ENCODE results near the gene RNF11. TPM values are rescaled to one million over a fixed set of nuclear protein-coding genes. Genes with fewer than 3 reads are reported as not detected.

Gene RNF11
- total RNA-seq, 1 experiment from 2014 or later, result 55.8 TPM

DNA sequence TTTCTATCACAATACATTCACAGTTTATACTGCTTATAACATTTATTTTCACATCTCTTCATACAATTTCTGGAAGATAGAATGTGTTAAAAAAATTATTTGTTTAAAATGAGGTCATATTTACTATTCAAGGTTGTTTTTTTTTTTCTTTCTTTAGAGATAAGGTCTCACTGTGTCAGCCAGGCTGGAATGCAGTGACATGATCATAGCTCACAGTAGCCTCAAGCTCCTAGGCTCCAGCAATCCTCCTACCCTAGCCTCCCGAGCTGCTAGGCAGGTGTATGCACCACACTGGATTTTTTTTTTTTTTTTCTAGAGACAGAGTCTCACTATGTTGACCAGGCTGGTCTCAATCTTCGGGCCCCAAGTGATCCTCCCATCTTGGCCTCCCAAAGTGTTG lies 19.0 kb upstream of the RNF11 start:
- Mint-ChIP-seq H3K27me3 (ENCODE audit: low read depth) (no peaks in the 10 kb centered on the region; the same call in 1 of the 2 replicates), H3K9me3 (no peaks in the 10 kb centered on the region; a peak in 1 of 5 replicates), H3K36me3 (ENCODE audit: insufficient read depth in 1 of 3, low read depth in 3 of 3) (no peaks in the 10 kb centered on the region), H3K4me1 (peaks cover 2 to 5% of the 10 kb centered on the region in 2 experiments; a peak in 1 of 4 replicates), H3K27ac (no peak overlapping the region), H3K4me3 (no peak overlapping the region)
- Histone ChIP-seq H3K18ac (ENCODE audit: insufficient read length, low read depth, low read length) (no peak overlapping the region), H3K4me2 (ENCODE audit: insufficient read depth, insufficient read length, low read length) (no peak overlapping the region), H3K27ac (ENCODE audit: insufficient read length, low read depth, low read length) (no peak overlapping the region), H3K23ac (ENCODE audit: insufficient read length, low read depth, low read length) (no peak overlapping the region), H3T11ph (ENCODE audit: low read length) (no peak overlapping the region), H2AK5ac (ENCODE audit: insufficient read length, low read length) (no peak overlapping the region), H3K4ac (ENCODE audit: low read depth, low read length) (no peak overlapping the region), H2AFZ (ENCODE audit: low read length) (no peak overlapping the region), H2BK120ac (ENCODE audit: low read depth, low read length, poor library complexity, severe bottlenecking) (no peak overlapping the region), H3K4me1 (ENCODE audit: insufficient read depth, low read length) (no peaks in the 10 kb centered on the region), H2BK20ac (ENCODE audit: low read depth, low read length, poor library complexity, severe bottlenecking) (no peak overlapping the region), H2BK15ac (ENCODE audit: low read depth, low read length) (no peak overlapping the region), H3K27me3 (ENCODE audit: insufficient read depth, low read length) (no peaks in the 10 kb centered on the region), H3K9ac (ENCODE audit: extremely low read depth, insufficient read length, low read length) (no peak overlapping the region), H3K79me1 (ENCODE audit: insufficient read depth, low read depth, low read length, poor library complexity, severe bottlenecking) (no peaks in the 10 kb centered on the region), H3K14ac (ENCODE audit: insufficient read depth, low read length) (no peak overlapping the region), H2BK12ac (ENCODE audit: insufficient read length, low read depth, low read length) (no peak overlapping the region), H2BK5ac (ENCODE audit: insufficient read length, low read length) (no peak overlapping the region), H3K79me2 (ENCODE audit: insufficient read depth, low read length) (no peaks in the 10 kb centered on the region), H3K9me3 (ENCODE audit: control insufficient read depth, low read depth, low read length) (no peaks in the 10 kb centered on the region), H4K5ac (ENCODE audit: insufficient read length, low read depth, low read length) (no peak overlapping the region), H4K8ac (replicated peaks; ENCODE audit: insufficient read length, low read depth, low read length) (no peak overlapping the region), H4K91ac (ENCODE audit: insufficient read length, low read depth, low read length) (no peak overlapping the region), H4K20me1 (ENCODE audit: control insufficient read depth, insufficient read depth, insufficient read length) (no peaks in the 10 kb centered on the region), H3K23me2 (ENCODE audit: insufficient read length, low read depth, low read length, poor library complexity, severe bottlenecking) (no peaks in the 10 kb centered on the region), H3K56ac (ENCODE audit: insufficient read length, low read depth, low read length) (no peak overlapping the region)
- no CpG with 5 or more reads among the region's 2 CpGs for WGBS (ENCODE audit: extremely low coverage, insufficient read length, low lambda C conversion rate)
- no peak for DNase-seq
- TF ChIP-seq, protein P1, sequence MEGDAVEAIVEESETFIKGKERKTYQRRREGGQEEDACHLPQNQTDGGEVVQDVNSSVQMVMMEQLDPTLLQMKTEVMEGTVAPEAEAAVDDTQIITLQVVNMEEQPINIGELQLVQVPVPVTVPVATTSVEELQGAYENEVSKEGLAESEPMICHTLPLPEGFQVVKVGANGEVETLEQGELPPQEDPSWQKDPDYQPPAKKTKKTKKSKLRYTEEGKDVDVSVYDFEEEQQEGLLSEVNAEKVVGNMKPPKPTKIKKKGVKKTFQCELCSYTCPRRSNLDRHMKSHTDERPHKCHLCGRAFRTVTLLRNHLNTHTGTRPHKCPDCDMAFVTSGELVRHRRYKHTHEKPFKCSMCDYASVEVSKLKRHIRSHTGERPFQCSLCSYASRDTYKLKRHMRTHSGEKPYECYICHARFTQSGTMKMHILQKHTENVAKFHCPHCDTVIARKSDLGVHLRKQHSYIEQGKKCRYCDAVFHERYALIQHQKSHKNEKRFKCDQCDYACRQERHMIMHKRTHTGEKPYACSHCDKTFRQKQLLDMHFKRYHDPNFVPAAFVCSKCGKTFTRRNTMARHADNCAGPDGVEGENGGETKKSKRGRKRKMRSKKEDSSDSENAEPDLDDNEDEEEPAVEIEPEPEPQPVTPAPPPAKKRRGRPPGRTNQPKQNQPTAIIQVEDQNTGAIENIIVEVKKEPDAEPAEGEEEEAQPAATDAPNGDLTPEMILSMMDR (conservative IDR thresholded peaks at IDR 0.05), result no peak

Data from H9 (cell line).